WERI-Rb-1 (cell line): ENCODE results near the gene OSTM1.
"Not testable (repeated sequence)": the region's sequence is repeated elsewhere in the genome, so short reads cannot be mapped to it uniquely, and the experiment has no call there.

Experiments
- DNase-seq: peaks from one replicate; pipeline ENCODE4 v3.0.0-alpha.2; 2020
- H3K27ac ChIP-seq: fragments of 250-450 bp; sonication (Bioruptor Pico); 2 replicates; pipeline ENCODE4 v1.5.1; 2020; ENCODE audit warnings: mild to moderate bottlenecking, moderate library complexity
- H3K27me3 ChIP-seq: fragments of 250-450 bp; sonication (Bioruptor Pico); 2 replicates; pipeline ENCODE4 v1.5.1; 2021; ENCODE audit warnings: mild to moderate bottlenecking, low read depth, moderate library complexity; ENCODE audit not compliant: insufficient read depth, severe bottlenecking
- H3K36me3 ChIP-seq: fragments of 250-450 bp; sonication (Bioruptor Pico); 2 replicates; pipeline ENCODE4 v1.5.1; 2020; ENCODE audit warnings: mild to moderate bottlenecking, moderate library complexity
- H3K4me3 ChIP-seq: 2 replicates; pipeline ENCODE4 v1.5.1; 2011; ENCODE audit warnings: low read depth, mild to moderate bottlenecking, control low read depth, low read length
- H3K9me3 ChIP-seq: fragments of 250-450 bp; sonication (Bioruptor Pico); 2 replicates; pipeline ENCODE4 v1.5.1; 2021; ENCODE audit warnings: mild to moderate bottlenecking, moderate library complexity; ENCODE audit not compliant: severe bottlenecking
- TF ChIP-seq, protein P1 (sequence below): IDR thresholded peaks from 2 replicates; pipeline ENCODE4 v1.5.1; 2011; ENCODE audit warnings: low read depth, mild to moderate bottlenecking, control low read depth, inconsistent platforms, low read length

The OSTM1 gene

GRCh38 chr6:108027594-108027993 lies 46.9 kb downstream of the OSTM1 start:
- no peak for DNase-seq
- Histone ChIP-seq H3K36me3 (no peaks in the 10 kb centered on the region), H3K27ac (no peak overlapping the region), H3K27me3 (no peaks in the 10 kb centered on the region), H3K4me3 (no peak overlapping the region), H3K9me3 (no peaks in the 10 kb centered on the region)
- TF ChIP-seq, protein P1, sequence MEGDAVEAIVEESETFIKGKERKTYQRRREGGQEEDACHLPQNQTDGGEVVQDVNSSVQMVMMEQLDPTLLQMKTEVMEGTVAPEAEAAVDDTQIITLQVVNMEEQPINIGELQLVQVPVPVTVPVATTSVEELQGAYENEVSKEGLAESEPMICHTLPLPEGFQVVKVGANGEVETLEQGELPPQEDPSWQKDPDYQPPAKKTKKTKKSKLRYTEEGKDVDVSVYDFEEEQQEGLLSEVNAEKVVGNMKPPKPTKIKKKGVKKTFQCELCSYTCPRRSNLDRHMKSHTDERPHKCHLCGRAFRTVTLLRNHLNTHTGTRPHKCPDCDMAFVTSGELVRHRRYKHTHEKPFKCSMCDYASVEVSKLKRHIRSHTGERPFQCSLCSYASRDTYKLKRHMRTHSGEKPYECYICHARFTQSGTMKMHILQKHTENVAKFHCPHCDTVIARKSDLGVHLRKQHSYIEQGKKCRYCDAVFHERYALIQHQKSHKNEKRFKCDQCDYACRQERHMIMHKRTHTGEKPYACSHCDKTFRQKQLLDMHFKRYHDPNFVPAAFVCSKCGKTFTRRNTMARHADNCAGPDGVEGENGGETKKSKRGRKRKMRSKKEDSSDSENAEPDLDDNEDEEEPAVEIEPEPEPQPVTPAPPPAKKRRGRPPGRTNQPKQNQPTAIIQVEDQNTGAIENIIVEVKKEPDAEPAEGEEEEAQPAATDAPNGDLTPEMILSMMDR, result no peak

GRCh38 chr6:108027056-108027455 lies 47.5 kb downstream of the OSTM1 start:
- no peaks in the 10 kb centered on the region for H3K9me3 ChIP-seq

DNA sequence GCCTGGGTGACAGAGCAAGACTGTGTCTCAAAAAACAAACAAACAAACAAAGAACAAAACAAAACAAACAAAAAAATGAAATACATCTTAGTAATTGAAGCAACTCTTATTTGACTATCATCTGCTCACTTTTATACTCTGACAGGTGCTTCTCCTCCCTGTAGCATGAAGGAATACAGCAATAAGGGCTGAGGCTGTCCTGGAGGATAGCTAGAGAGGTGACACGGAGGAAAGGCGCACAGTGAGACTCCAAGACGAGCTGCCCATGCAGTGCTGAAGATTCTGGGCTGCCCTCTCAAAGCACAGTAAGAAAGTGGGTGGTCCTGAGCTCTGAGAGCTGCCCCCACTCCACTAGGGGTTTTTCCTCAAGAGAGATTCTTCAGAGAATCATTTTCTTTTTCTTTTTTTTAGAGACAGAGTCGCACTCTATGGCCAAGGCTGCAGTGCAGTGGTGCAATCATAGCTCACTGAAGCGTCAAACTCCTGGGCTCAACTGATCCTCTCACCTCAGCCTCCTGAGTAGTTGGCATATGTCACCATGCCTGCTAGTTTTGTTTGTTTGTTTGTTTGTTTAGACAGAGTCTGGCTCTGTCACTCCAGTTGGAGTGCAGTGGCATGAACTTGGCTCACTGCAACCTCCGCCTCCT lies 50.0 kb downstream of the OSTM1 start:
- no peaks in the 10 kb centered on the region for H3K27me3 ChIP-seq
- no peak overlapping the region for H3K4me3 ChIP-seq
- TF ChIP-seq, protein P1, result no peak
- H3K27ac ChIP-seq, result no peak overlapping the region
- DNase-seq, result no peak
- no peaks in the 10 kb centered on the region for H3K9me3 ChIP-seq
- H3K36me3 ChIP-seq, result no peaks in the 10 kb centered on the region

More at GRCh38 chr6:108027056-108027455, 47.5 kb downstream of the OSTM1 start:
- Histone ChIP-seq H3K27ac (no peak overlapping the region), H3K27me3 (no peaks in the 10 kb centered on the region), H3K4me3 (no peak overlapping the region), H3K36me3 (no peaks in the 10 kb centered on the region)
- no peak for DNase-seq
- TF ChIP-seq, protein P1, result no peak

- Histone ChIP-seq H3K9me3 (peaks cover 8% of the 10 kb centered on the region), H3K27me3 (no peaks in the 10 kb centered on the region), H3K27ac (no peak overlapping the region), H3K36me3 (no peaks in the 10 kb centered on the region), H3K4me3 (no peak overlapping the region)
- DNase-seq, result no peak
- TF ChIP-seq, protein P1, result no peak
Observed at GRCh38 chr6:108020472-108021116, 53.9 kb downstream of the OSTM1 start.

DNA sequence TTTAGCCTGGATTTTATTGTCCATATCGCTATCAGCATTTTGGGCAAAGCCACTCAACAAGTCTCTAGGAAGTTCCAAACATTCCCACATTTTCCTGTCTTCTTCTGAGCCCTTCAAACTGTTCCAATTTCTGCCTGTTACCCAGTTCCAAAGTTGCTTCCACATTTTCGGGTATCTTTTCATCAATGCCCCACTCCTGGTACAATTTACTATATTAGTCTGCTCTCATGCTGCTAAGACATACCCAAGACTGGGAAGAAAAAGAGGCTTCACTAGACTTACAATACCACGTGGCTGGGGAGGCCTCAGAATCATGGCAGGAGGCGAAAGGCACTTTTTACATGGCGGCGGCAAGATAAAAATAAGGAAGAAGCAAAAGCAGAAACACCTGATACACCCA lies 58.3 kb downstream of the OSTM1 start:
- not testable (repeated sequence) for H3K4me3 ChIP-seq, H3K9me3 ChIP-seq, H3K36me3 ChIP-seq, DNase-seq, H3K27ac ChIP-seq, H3K27me3 ChIP-seq

DNA sequence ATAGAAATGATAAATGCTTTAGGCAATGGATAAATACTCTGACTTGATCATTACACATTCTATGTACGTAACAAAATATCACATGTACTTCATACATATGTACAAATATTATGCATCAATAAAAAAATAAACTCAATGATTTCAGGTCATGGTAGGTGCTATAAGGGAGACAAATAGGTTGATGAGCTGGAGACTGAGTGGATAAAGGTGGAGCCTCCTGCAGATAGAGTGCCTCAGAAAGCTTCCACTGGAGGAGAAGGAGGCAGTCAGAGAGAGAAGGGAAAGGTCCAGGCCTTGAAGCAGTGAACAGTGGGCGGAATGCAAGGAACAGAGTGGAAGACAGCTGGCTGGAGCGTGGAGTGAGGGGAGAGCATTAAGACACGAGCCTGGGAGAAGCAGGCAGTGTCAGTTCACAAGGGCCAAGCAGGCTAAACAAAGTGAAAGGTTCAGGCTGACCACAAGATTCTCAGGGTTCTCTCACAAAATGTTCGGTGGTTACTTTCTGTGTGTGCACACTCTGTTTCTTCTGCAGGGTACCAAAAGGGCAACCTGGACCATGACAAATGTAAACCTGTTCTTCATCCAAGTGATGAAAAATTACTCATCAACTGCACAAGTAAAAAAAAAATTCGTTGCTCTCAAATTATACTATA lies 60.6 kb downstream of the OSTM1 start:
- Histone ChIP-seq H3K4me3 (no peak overlapping the region), H3K27me3 (no peaks in the 10 kb centered on the region), H3K36me3 (no peaks in the 10 kb centered on the region), H3K27ac (no peak overlapping the region), H3K9me3 (peaks cover 11% of the 10 kb centered on the region)
- TF ChIP-seq, protein P1, result no peak
- no peak for DNase-seq
